ENCODE results near the gene RABGAP1L. TPM values are rescaled to one million over a fixed set of nuclear protein-coding genes. Genes with fewer than 3 reads are reported as not detected.
"Not testable (repeated sequence)": the region's sequence is repeated elsewhere in the genome, so short reads cannot be mapped to it uniquely, and the experiment has no call there.

The RABGAP1L gene
- total RNA-seq, 1 donor from 2014 or later, result 69.4 TPM

- intact Hi-C loops (cut with micrococcal nuclease), result no loop called here
These were observed 375.9 kb downstream of the RABGAP1L start for GRCh38 chr1:174535207-174535606.

GRCh38 chr1:174543421-174543820 lies 384.1 kb downstream of the RABGAP1L start:
- intact Hi-C loops (cut with micrococcal nuclease), result not testable (repeated sequence)

GRCh38 chr1:174550296-174550695 lies 391.0 kb downstream of the RABGAP1L start:
- intact Hi-C loops (cut with micrococcal nuclease), result no loop called here

- intact Hi-C loops (cut with micrococcal nuclease), result no loop called here
These were observed 397.1 kb downstream of the RABGAP1L start for GRCh38 chr1:174556392-174556791.

- intact Hi-C loops (cut with micrococcal nuclease), result no loop called here
These were observed 409.2 kb downstream of the RABGAP1L start for GRCh38 chr1:174568551-174568950.

GRCh38 chr1:174569240-174569639 lies 409.9 kb downstream of the RABGAP1L start:
- intact Hi-C loops (cut with micrococcal nuclease), result no loop called here

GRCh38 chr1:174572771-174573170 lies 413.5 kb downstream of the RABGAP1L start:
- intact Hi-C loops (cut with micrococcal nuclease), result no loop called here

- intact Hi-C loops (cut with micrococcal nuclease), result not testable (repeated sequence)
These were observed 416.8 kb downstream of the RABGAP1L start for GRCh38 chr1:174576120-174576519.

GRCh38 chr1:174577681-174578080 lies 418.4 kb downstream of the RABGAP1L start:
- intact Hi-C loops (cut with micrococcal nuclease), result no loop called here

GRCh38 chr1:174580801-174581200 lies 421.5 kb downstream of the RABGAP1L start:
- intact Hi-C loops (cut with micrococcal nuclease), result no loop called here

- intact Hi-C loops (cut with micrococcal nuclease), result no loop called here
These were observed 424.0 kb downstream of the RABGAP1L start for GRCh38 chr1:174583316-174583715.

GRCh38 chr1:174584071-174584470 lies 424.8 kb downstream of the RABGAP1L start:
- intact Hi-C loops (cut with micrococcal nuclease), result no loop called here

- intact Hi-C loops (cut with micrococcal nuclease), result not testable (repeated sequence)
These were observed 429.3 kb downstream of the RABGAP1L start for GRCh38 chr1:174588618-174589017.

GRCh38 chr1:174605198-174605597 lies 445.9 kb downstream of the RABGAP1L start:
- intact Hi-C loops (cut with micrococcal nuclease), result no loop called here

- intact Hi-C loops (cut with micrococcal nuclease), result no loop called here
These were observed 447.2 kb downstream of the RABGAP1L start for GRCh38 chr1:174606471-174606870.

GRCh38 chr1:174617905-174618304 lies 458.6 kb downstream of the RABGAP1L start:
- intact Hi-C loops (cut with micrococcal nuclease), result not testable (repeated sequence)

- intact Hi-C loops (cut with micrococcal nuclease), result no loop called here
These were observed 464.2 kb downstream of the RABGAP1L start for GRCh38 chr1:174623324-174624035.

- intact Hi-C loops (cut with micrococcal nuclease), result no loop called here
These were observed 467.0 kb downstream of the RABGAP1L start for GRCh38 chr1:174626031-174627025.

- intact Hi-C loops (cut with micrococcal nuclease), result no loop called here
These were observed 478.2 kb downstream of the RABGAP1L start for GRCh38 chr1:174637487-174637886.

GRCh38 chr1:174639461-174639860 lies 480.1 kb downstream of the RABGAP1L start:
- intact Hi-C loops (cut with micrococcal nuclease), result no loop called here

GRCh38 chr1:174640783-174641182 lies 481.5 kb downstream of the RABGAP1L start:
- intact Hi-C loops (cut with micrococcal nuclease), result no loop called here

- intact Hi-C loops (cut with micrococcal nuclease), result no loop called here
These were observed 483.1 kb downstream of the RABGAP1L start for GRCh38 chr1:174642393-174642792.

All from T-helper 1 cell treated with Interleukin-12 subunit alpha and Interleukin-12 subunit beta and Interleukin-4 antibody, amounts not matched to agents 30 ng/mL and 1 ng/mL, for 36 hours (primary cell).